ENCODE results near the gene PIK3AP1.

The PIK3AP1 gene

GRCh38 chr10:96651998-96652431, 68.3 kb downstream of the PIK3AP1 start:
- Histone ChIP-seq H3K27ac (ENCODE audit: low read depth, low read length, poor library complexity, severe bottlenecking) (peak overlapping the region; percentile 55), H2AFZ (ENCODE audit: low read length) (no peak overlapping the region), H3K9me3 (ENCODE audit: low read length) (no peaks in the 10 kb centered on the region), H3K4me1 (ENCODE audit: insufficient read depth, low read length, severe bottlenecking) (peaks cover 25% of the 10 kb centered on the region), H4K20me1 (ENCODE audit: insufficient read depth, low read length) (no peaks in the 10 kb centered on the region), H3F3A (ENCODE audit: insufficient read depth, low read length) (no peaks in the 10 kb centered on the region), H3K4me2 (ENCODE audit: low read length) (0 out of 2 replicates have a peak overlapping the region, but pooled peaks have one; percentile 9), H3K9ac (ENCODE audit: low read length) (no peak overlapping the region), H3K36me3 (ENCODE audit: insufficient read depth, low read length) (peaks cover 79% of the 10 kb centered on the region), H3K79me2 (ENCODE audit: insufficient read depth, low read length) (no peaks in the 10 kb centered on the region), H3K4me3 (ENCODE audit: low read depth, low read length, poor library complexity, severe bottlenecking) (no peak overlapping the region), H3K9me2 (ENCODE audit: low read depth, low read length) (no peaks in the 10 kb centered on the region), H3K27me3 (ENCODE audit: insufficient read depth, low read length) (no peaks in the 10 kb centered on the region)
- TF ChIP-seq CTCF (IDR thresholded peaks at IDR 0.05; ENCODE audit: low read length) (no peak), EZH2 (IDR thresholded peaks at IDR 0.05; ENCODE audit: borderline replicate concordance, low read length) (no peak)

- Histone ChIP-seq H3K27ac (ENCODE audit: low read depth, low read length, poor library complexity, severe bottlenecking) (no peak overlapping the region), H2AFZ (ENCODE audit: low read length) (no peak overlapping the region), H3K79me2 (ENCODE audit: insufficient read depth, low read length) (no peaks in the 10 kb centered on the region), H3K4me3 (ENCODE audit: low read depth, low read length, poor library complexity, severe bottlenecking) (no peak overlapping the region), H3K9me3 (ENCODE audit: low read length) (no peaks in the 10 kb centered on the region), H4K20me1 (ENCODE audit: insufficient read depth, low read length) (no peaks in the 10 kb centered on the region), H3K9ac (ENCODE audit: low read length) (no peak overlapping the region), H3K27me3 (ENCODE audit: insufficient read depth, low read length) (no peaks in the 10 kb centered on the region), H3F3A (ENCODE audit: insufficient read depth, low read length) (no peaks in the 10 kb centered on the region), H3K9me2 (ENCODE audit: low read depth, low read length) (no peaks in the 10 kb centered on the region), H3K4me1 (ENCODE audit: insufficient read depth, low read length, severe bottlenecking) (peaks cover 25% of the 10 kb centered on the region), H3K36me3 (ENCODE audit: insufficient read depth, low read length) (peaks cover 82% of the 10 kb centered on the region), H3K4me2 (ENCODE audit: low read length) (no peak overlapping the region)
- no peak for TF ChIP-seq CTCF (IDR thresholded peaks at IDR 0.05; ENCODE audit: low read length)
- no peak for TF ChIP-seq EZH2 (IDR thresholded peaks at IDR 0.05; ENCODE audit: borderline replicate concordance, low read length)
Measured at GRCh38 chr10:96650958-96651357, 69.4 kb downstream of the PIK3AP1 start.

- Histone ChIP-seq H3F3A (ENCODE audit: insufficient read depth, low read length) (no peaks in the 10 kb centered on the region), H2AFZ (ENCODE audit: low read length) (no peak overlapping the region), H3K79me2 (ENCODE audit: insufficient read depth, low read length) (no peaks in the 10 kb centered on the region), H3K4me2 (ENCODE audit: low read length) (no peak overlapping the region), H3K9me3 (ENCODE audit: low read length) (no peaks in the 10 kb centered on the region), H4K20me1 (ENCODE audit: insufficient read depth, low read length) (no peaks in the 10 kb centered on the region), H3K9ac (ENCODE audit: low read length) (no peak overlapping the region), H3K4me1 (ENCODE audit: insufficient read depth, low read length, severe bottlenecking) (peaks cover 25% of the 10 kb centered on the region), H3K9me2 (ENCODE audit: low read depth, low read length) (no peaks in the 10 kb centered on the region), H3K27me3 (ENCODE audit: insufficient read depth, low read length) (no peaks in the 10 kb centered on the region), H3K4me3 (ENCODE audit: low read depth, low read length, poor library complexity, severe bottlenecking) (no peak overlapping the region), H3K36me3 (ENCODE audit: insufficient read depth, low read length) (peaks cover 85% of the 10 kb centered on the region), H3K27ac (ENCODE audit: low read depth, low read length, poor library complexity, severe bottlenecking) (no peak overlapping the region)
- TF ChIP-seq EZH2 (IDR thresholded peaks at IDR 0.05; ENCODE audit: borderline replicate concordance, low read length) (no peak), CTCF (IDR thresholded peaks at IDR 0.05; ENCODE audit: low read length) (no peak)
Measured at GRCh38 chr10:96648297-96648696, 72.0 kb downstream of the PIK3AP1 start.
